OCI-LY1 (cell line): ENCODE results near the gene FBXW5.

ENCODE experiments used
- EZH2 ChIP-seq: fragments of 200-600 bp; sonication (generic), shearing (Covaris generic); IDR thresholded peaks from 2 replicates; pipeline ENCODE4 v1.8.0; 2017; ENCODE audit warnings: borderline replicate concordance, mixed run types, mild to moderate bottlenecking, antibody characterized with exemption, low read length, moderate library complexity, mixed read lengths
- TF ChIP-seq, protein P1 (sequence below): fragments of 200-600 bp; sonication (generic), shearing (Covaris generic); IDR thresholded peaks from 2 replicates; pipeline ENCODE4 v1.5.1; 2017; ENCODE audit warnings: mild to moderate bottlenecking, antibody characterized with exemption, low read length, moderate library complexity, mixed read lengths

GRCh38 chr9:136957901-136958300 lies 13.4 kb upstream of the FBXW5 start:
- no peak for TF ChIP-seq EZH2
- TF ChIP-seq, protein P1, sequence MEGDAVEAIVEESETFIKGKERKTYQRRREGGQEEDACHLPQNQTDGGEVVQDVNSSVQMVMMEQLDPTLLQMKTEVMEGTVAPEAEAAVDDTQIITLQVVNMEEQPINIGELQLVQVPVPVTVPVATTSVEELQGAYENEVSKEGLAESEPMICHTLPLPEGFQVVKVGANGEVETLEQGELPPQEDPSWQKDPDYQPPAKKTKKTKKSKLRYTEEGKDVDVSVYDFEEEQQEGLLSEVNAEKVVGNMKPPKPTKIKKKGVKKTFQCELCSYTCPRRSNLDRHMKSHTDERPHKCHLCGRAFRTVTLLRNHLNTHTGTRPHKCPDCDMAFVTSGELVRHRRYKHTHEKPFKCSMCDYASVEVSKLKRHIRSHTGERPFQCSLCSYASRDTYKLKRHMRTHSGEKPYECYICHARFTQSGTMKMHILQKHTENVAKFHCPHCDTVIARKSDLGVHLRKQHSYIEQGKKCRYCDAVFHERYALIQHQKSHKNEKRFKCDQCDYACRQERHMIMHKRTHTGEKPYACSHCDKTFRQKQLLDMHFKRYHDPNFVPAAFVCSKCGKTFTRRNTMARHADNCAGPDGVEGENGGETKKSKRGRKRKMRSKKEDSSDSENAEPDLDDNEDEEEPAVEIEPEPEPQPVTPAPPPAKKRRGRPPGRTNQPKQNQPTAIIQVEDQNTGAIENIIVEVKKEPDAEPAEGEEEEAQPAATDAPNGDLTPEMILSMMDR = no peak
